OCI-LY7 (cell line): ENCODE measurements around the gene ERICH2.

ENCODE experiments used
- CTCF ChIP-seq: fragments of 200-600 bp; sonication (generic); conservative IDR thresholded peaks from 2 replicates; pipeline ENCODE4 v1.5.1; 2014; ENCODE audit warnings: mild to moderate bottlenecking, antibody characterized with exemption, low read length, moderate library complexity, mixed read lengths
- EZH2phosphoT487 ChIP-seq: fragments of 200-600 bp; sonication (generic); IDR thresholded peaks from 2 replicates; pipeline ENCODE4 v1.6.1; 2018; ENCODE audit warnings: low read depth, borderline replicate concordance, mild to moderate bottlenecking, mixed run types, antibody characterized with exemption, low read length, moderate library complexity, mixed read lengths

- TF ChIP-seq CTCF: no peak
- no peak for TF ChIP-seq EZH2phosphoT487
Measured at GRCh38 chr2:170747921-170748320, 22.3 kb upstream of the ERICH2 start.
